ENCODE results near the gene SOX10. TPM values are rescaled to one million over a fixed set of nuclear protein-coding genes. Genes with fewer than 3 reads are reported as not detected.

The SOX10 gene
- total and polyA plus RNA-seq, 5 donors, result 3.5 to 5.9 (median 4.9) TPM

GRCh38 chr22:38012604-38013072, 28.3 kb upstream of the SOX10 start:
- WGBS, result 45% methylated on average over 7 of the region's 7 CpGs
- ATAC-seq (no peak), DNase-seq (no peak)
- Histone ChIP-seq H3K4me1 (ENCODE audit: control insufficient read depth, insufficient read depth, low read length) (peaks cover 8% of the 10 kb centered on the region), H3K9me3 (ENCODE audit: control insufficient read depth, low read length) (no peaks in the 10 kb centered on the region), H3K27me3 (ENCODE audit: control insufficient read depth, insufficient read depth) (no peaks in the 10 kb centered on the region), H3K27ac (ENCODE audit: low read length) (no peak overlapping the region), H3K4me3 (ENCODE audit: low read length) (no peak overlapping the region)
- intact Hi-C loops (cut with DNase I), result no loop called here

- Histone ChIP-seq H3K27me3 (ENCODE audit: control insufficient read depth, insufficient read depth) (no peaks in the 10 kb centered on the region), H3K4me1 (ENCODE audit: control insufficient read depth, insufficient read depth, low read length) (no peaks in the 10 kb centered on the region), H3K9me3 (ENCODE audit: control insufficient read depth, low read length) (no peaks in the 10 kb centered on the region), H3K4me3 (ENCODE audit: low read length) (no peak overlapping the region), H3K27ac (ENCODE audit: low read length) (no peak overlapping the region)
- ATAC-seq, result no peak
- DNase-seq, result peak in 1 of 3 donors; percentile 7
- 75% methylated on average over 14 of the region's 14 CpGs for WGBS
- intact Hi-C loops (cut with DNase I), result no loop called here
Observed at GRCh38 chr22:38009000-38009806, 24.8 kb upstream of the SOX10 start.

GRCh38 chr22:38007330-38007902, 23.1 kb upstream of the SOX10 start:
- H3K27ac ChIP-seq (ENCODE audit: low read length), result no peak overlapping the region
- DNase-seq, result no peak
- no peaks in the 10 kb centered on the region for H3K4me1 ChIP-seq (ENCODE audit: control insufficient read depth, insufficient read depth, low read length)
- H3K9me3 ChIP-seq (ENCODE audit: control insufficient read depth, low read length), result no peaks in the 10 kb centered on the region
- ATAC-seq, result peak in 1 of 2 donors; percentile 16
- 87% methylated on average over 13 of the region's 13 CpGs for WGBS
- H3K27me3 ChIP-seq (ENCODE audit: control insufficient read depth, insufficient read depth), result no peaks in the 10 kb centered on the region
- intact Hi-C loops (cut with DNase I), result no loop called here
- H3K4me3 ChIP-seq (ENCODE audit: low read length), result no peak overlapping the region

GRCh38 chr22:38006906-38007305, 22.6 kb upstream of the SOX10 start:
- Histone ChIP-seq H3K27ac (ENCODE audit: low read length) (no peak overlapping the region), H3K9me3 (ENCODE audit: control insufficient read depth, low read length) (no peaks in the 10 kb centered on the region), H3K4me3 (ENCODE audit: low read length) (no peak overlapping the region), H3K4me1 (ENCODE audit: control insufficient read depth, insufficient read depth, low read length) (no peaks in the 10 kb centered on the region), H3K27me3 (ENCODE audit: control insufficient read depth, insufficient read depth) (no peaks in the 10 kb centered on the region)
- ATAC-seq (no peak), DNase-seq (peak in 1 of 3 donors; percentile 1)
- intact Hi-C loops (cut with DNase I), result no loop called here
- WGBS, result 96% methylated on average over 3 of the region's 3 CpGs

- ATAC-seq (no peak), DNase-seq (no peak)
- WGBS, result 88% methylated on average over 6 of the region's 6 CpGs
- Histone ChIP-seq H3K4me3 (ENCODE audit: low read length) (no peak overlapping the region), H3K27ac (ENCODE audit: low read length) (no peak overlapping the region), H3K4me1 (ENCODE audit: control insufficient read depth, insufficient read depth, low read length) (no peaks in the 10 kb centered on the region), H3K9me3 (ENCODE audit: control insufficient read depth, low read length) (no peaks in the 10 kb centered on the region), H3K27me3 (ENCODE audit: control insufficient read depth, insufficient read depth) (no peaks in the 10 kb centered on the region)
- intact Hi-C loops (cut with DNase I), result no loop called here
Observed at GRCh38 chr22:38005943-38006342, 21.6 kb upstream of the SOX10 start.

GRCh38 chr22:37999640-38000272, 15.4 kb upstream of the SOX10 start:
- DNase-seq (peak in 1 of 3 donors; percentile 57), ATAC-seq (no peak)
- Histone ChIP-seq H3K27ac (ENCODE audit: low read length) (no peak overlapping the region), H3K4me1 (ENCODE audit: control insufficient read depth, insufficient read depth, low read length) (no peaks in the 10 kb centered on the region), H3K4me3 (ENCODE audit: low read length) (no peak overlapping the region), H3K9me3 (ENCODE audit: control insufficient read depth, low read length) (no peaks in the 10 kb centered on the region), H3K27me3 (ENCODE audit: control insufficient read depth, insufficient read depth) (no peaks in the 10 kb centered on the region)
- intact Hi-C loops (cut with DNase I), result no loop called here
- 69% methylated on average over 16 of the region's 16 CpGs for WGBS

- Histone ChIP-seq H3K4me1 (ENCODE audit: control insufficient read depth, insufficient read depth, low read length) (no peaks in the 10 kb centered on the region), H3K27ac (ENCODE audit: low read length) (no peak overlapping the region), H3K27me3 (ENCODE audit: control insufficient read depth, insufficient read depth) (no peaks in the 10 kb centered on the region), H3K9me3 (ENCODE audit: control insufficient read depth, low read length) (no peaks in the 10 kb centered on the region), H3K4me3 (ENCODE audit: low read length) (no peak overlapping the region)
- no peak for ATAC-seq
- WGBS, result 72% methylated on average over 10 of the region's 10 CpGs
- intact Hi-C loops (cut with DNase I), result no loop called here
- peak in 1 of 3 donors; percentile 48 for DNase-seq
Observed at GRCh38 chr22:37999236-37999635, 14.9 kb upstream of the SOX10 start.

- no peak for ATAC-seq
- no peak overlapping the region for H3K27ac ChIP-seq (ENCODE audit: low read length)
Observed at GRCh38 chr22:37998543-37998942, 14.2 kb upstream of the SOX10 start.

GRCh38 chr22:37996515-37997246, 12.3 kb upstream of the SOX10 start:
- 79% methylated on average over 8 of the region's 8 CpGs for WGBS
- ATAC-seq (peak; percentile 13 to 25), DNase-seq (no peak)
- H3K4me1 ChIP-seq (ENCODE audit: control insufficient read depth, insufficient read depth, low read length), result no peaks in the 10 kb centered on the region
- H3K27ac ChIP-seq (ENCODE audit: low read length), result no peak overlapping the region
- no peaks in the 10 kb centered on the region for H3K9me3 ChIP-seq (ENCODE audit: control insufficient read depth, low read length)
- no peaks in the 10 kb centered on the region for H3K27me3 ChIP-seq (ENCODE audit: control insufficient read depth, insufficient read depth)
- no peak overlapping the region for H3K4me3 ChIP-seq (ENCODE audit: low read length)
- intact Hi-C loops (cut with DNase I), result no loop called here

More at GRCh38 chr22:37998543-37998942, 14.2 kb upstream of the SOX10 start:
- DNase-seq, result no peak
- intact Hi-C loops (cut with DNase I), result no loop called here
- no peaks in the 10 kb centered on the region for H3K4me1 ChIP-seq (ENCODE audit: control insufficient read depth, insufficient read depth, low read length)
- H3K9me3 ChIP-seq (ENCODE audit: control insufficient read depth, low read length), result no peaks in the 10 kb centered on the region
- no peaks in the 10 kb centered on the region for H3K27me3 ChIP-seq (ENCODE audit: control insufficient read depth, insufficient read depth)
- H3K4me3 ChIP-seq (ENCODE audit: low read length), result no peak overlapping the region
- 61% methylated on average over 7 of the region's 7 CpGs for WGBS

GRCh38 chr22:37996079-37996478, 11.7 kb upstream of the SOX10 start:
- Histone ChIP-seq H3K27ac (ENCODE audit: low read length) (no peak overlapping the region), H3K9me3 (ENCODE audit: control insufficient read depth, low read length) (no peaks in the 10 kb centered on the region), H3K4me3 (ENCODE audit: low read length) (no peak overlapping the region), H3K4me1 (ENCODE audit: control insufficient read depth, insufficient read depth, low read length) (no peaks in the 10 kb centered on the region), H3K27me3 (ENCODE audit: control insufficient read depth, insufficient read depth) (no peaks in the 10 kb centered on the region)
- intact Hi-C loops (cut with DNase I), result no loop called here
- ATAC-seq (peak; percentile 27 to 37), DNase-seq (peak in 2 of 3 donors; percentile 70 to 73)
- 40% methylated on average over 4 of the region's 4 CpGs for WGBS
